ENCODE data around the gene SUPT20HL1.

- no peak for TF ChIP-seq EP300 (IDR thresholded peaks at IDR 0.05; ENCODE audit: borderline replicate concordance in 1 of 2, control insufficient read depth in 1 of 2, low read depth in 2 of 2, low read length in 2 of 2)
- TF ChIP-seq PKNOX1 (IDR thresholded peaks at IDR 0.05): no peak
- no peak for TF ChIP-seq YY1 (IDR thresholded peaks at IDR 0.05; ENCODE audit: low read depth, low read length)
- no peak for TF ChIP-seq CTCF (IDR thresholded peaks at IDR 0.05 in 2 of 3, conservative IDR thresholded peaks at IDR 0.05 in 1 of 3; ENCODE audit: control insufficient read depth in 2 of 3, extremely low read depth in 1 of 3, insufficient read depth in 1 of 3, low read depth in 3 of 3, low read length in 3 of 3)
- no peak for TF ChIP-seq SIX5 (IDR thresholded peaks at IDR 0.05; ENCODE audit: low read depth, low read length, severe bottlenecking)
- TF ChIP-seq IKZF1 (conservative IDR thresholded peaks at IDR 0.05): no peak
- TF ChIP-seq EGR1 (IDR thresholded peaks at IDR 0.05; ENCODE audit: borderline replicate concordance in 1 of 2, low read depth in 2 of 2, low read length in 2 of 2): no peak
- no peak for TF ChIP-seq EZH2 (IDR thresholded peaks at IDR 0.05; ENCODE audit: borderline replicate concordance, control insufficient read depth, low read depth, low read length)
- no peak for TF ChIP-seq MXI1 (IDR thresholded peaks at IDR 0.05; ENCODE audit: low read depth, low read length)
- TF ChIP-seq ZBTB33 (IDR thresholded peaks at IDR 0.05): no peak
Measured at GRCh38 chrX:24391843-24392242, 31.4 kb downstream of the SUPT20HL1 start.
